ENCODE results near the gene HDAC4.

DNA sequence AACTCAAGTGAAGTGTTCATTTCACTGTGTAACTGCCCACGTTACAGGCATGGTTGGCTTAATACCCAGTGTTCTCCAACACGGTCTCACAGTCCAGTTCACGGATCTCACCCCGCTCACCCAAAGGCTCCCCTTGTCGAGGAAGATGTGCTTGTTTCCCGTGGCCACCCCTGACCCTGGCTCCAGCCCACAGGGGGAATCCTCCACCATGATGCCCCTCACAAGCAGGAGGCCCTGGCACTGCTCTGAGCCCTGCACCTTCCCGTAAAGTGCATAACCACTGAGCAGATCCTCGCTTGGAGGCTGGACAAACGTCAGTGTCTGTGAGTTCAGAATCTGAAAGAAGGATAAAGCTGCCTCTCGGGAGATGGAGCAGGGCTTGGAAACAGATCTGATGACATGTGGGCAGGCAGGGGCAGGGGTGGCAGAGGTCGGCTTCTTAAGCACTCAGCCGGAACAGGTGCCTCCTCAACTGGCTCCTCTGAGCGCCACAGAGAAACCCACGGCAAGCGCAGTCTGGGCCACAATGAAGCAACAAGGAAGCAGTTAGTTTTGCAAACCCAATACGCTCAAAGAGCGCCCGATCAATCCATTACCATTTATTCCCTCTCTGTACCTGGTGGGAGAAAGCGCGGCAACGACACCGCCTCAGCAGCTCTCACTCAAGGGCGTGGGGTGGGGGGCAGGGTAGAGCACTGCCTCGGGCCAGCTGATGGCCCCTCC lies 17.6 kb downstream of the HDAC4 start:
- TF ChIP-seq MAX (IDR thresholded peaks at IDR 0.05) (no peak), EGR1 (IDR thresholded peaks at IDR 0.05; ENCODE audit: low read depth in 2 of 2) (no peak), CTCF (IDR thresholded peaks at IDR 0.05; ENCODE audit: low read depth, low read length, missing input control) (no peak), RAD21 (IDR thresholded peaks at IDR 0.05) (no peak), GABPA (IDR thresholded peaks at IDR 0.05 in 1 of 2, conservative IDR thresholded peaks at IDR 0.05 in 1 of 2) (no peak)
